Liver (tissue), 3 donors: ENCODE measurements around the gene FFAR1.

Experiments used
- EGR1 ChIP-seq, 2 donors: IDR thresholded peaks; 2 replicates each; pipeline ENCODE4 v1.6.1; 2016 to 2018; ENCODE audit warnings: antibody characterized with exemption in 2 of 2, low read depth in 2 of 2
- GABPA ChIP-seq, 2 donors: IDR thresholded peaks in 1 of 2; conservative IDR thresholded peaks in 1 of 2; 2 replicates each; pipeline ENCODE4 v1.6.1; 2016; ENCODE audit warnings: antibody characterized with exemption in 2 of 2, mild to moderate bottlenecking in 1 of 2, moderate library complexity in 1 of 2
- JUND ChIP-seq, 2 donors: IDR thresholded peaks; 2 replicates each; pipeline ENCODE4 v1.6.1; 2016; ENCODE audit warnings: antibody characterized with exemption in 2 of 2
- NR2F2 ChIP-seq: IDR thresholded peaks from 2 replicates; pipeline ENCODE4 v1.6.1; 2016; ENCODE audit warnings: antibody characterized with exemption
- RAD21 ChIP-seq, 2 donors: IDR thresholded peaks; 2 replicates each; pipeline ENCODE4 v1.6.1; 2016; ENCODE audit warnings: antibody characterized with exemption in 2 of 2, mild to moderate bottlenecking in 2 of 2
- REST ChIP-seq: IDR thresholded peaks from 2 replicates; pipeline ENCODE4 v1.6.1; 2016; ENCODE audit warnings: antibody characterized with exemption, mild to moderate bottlenecking
- RXRA ChIP-seq, 2 donors: IDR thresholded peaks; 2 replicates each; pipeline ENCODE4 v1.6.1; 2017 to 2018; ENCODE audit warnings: antibody characterized with exemption in 2 of 2, mild to moderate bottlenecking in 1 of 2
- TAF1 ChIP-seq: conservative IDR thresholded peaks from 2 replicates; pipeline ENCODE4 v1.6.1; 2016; ENCODE audit warnings: antibody characterized with exemption, mild to moderate bottlenecking
- TF ChIP-seq, protein P1 (sequence below): fragments of 150-350 bp; IDR thresholded peaks from 2 replicates; pipeline ENCODE4 v1.5.1; 2017; ENCODE audit warnings: improper control_type of control experiment, low read depth, low read length; ENCODE audit not compliant: missing input control
- TF ChIP-seq, protein P2 (sequence below): IDR thresholded peaks from 2 replicates; pipeline ENCODE4 v1.6.1; 2016; ENCODE audit warnings: antibody characterized with exemption
- donor health status: healthy.
- donor health status: healthy.

GRCh38 chr19:35298561-35298972 lies 49.1 kb upstream of the FFAR1 start:
- TF ChIP-seq, protein P1, sequence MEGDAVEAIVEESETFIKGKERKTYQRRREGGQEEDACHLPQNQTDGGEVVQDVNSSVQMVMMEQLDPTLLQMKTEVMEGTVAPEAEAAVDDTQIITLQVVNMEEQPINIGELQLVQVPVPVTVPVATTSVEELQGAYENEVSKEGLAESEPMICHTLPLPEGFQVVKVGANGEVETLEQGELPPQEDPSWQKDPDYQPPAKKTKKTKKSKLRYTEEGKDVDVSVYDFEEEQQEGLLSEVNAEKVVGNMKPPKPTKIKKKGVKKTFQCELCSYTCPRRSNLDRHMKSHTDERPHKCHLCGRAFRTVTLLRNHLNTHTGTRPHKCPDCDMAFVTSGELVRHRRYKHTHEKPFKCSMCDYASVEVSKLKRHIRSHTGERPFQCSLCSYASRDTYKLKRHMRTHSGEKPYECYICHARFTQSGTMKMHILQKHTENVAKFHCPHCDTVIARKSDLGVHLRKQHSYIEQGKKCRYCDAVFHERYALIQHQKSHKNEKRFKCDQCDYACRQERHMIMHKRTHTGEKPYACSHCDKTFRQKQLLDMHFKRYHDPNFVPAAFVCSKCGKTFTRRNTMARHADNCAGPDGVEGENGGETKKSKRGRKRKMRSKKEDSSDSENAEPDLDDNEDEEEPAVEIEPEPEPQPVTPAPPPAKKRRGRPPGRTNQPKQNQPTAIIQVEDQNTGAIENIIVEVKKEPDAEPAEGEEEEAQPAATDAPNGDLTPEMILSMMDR = no peak
- no peak for TF ChIP-seq RXRA (IDR thresholded peaks at IDR 0.05)
- TF ChIP-seq, protein P2, sequence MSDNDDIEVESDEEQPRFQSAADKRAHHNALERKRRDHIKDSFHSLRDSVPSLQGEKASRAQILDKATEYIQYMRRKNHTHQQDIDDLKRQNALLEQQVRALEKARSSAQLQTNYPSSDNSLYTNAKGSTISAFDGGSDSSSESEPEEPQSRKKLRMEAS = no peak
- no peak for TF ChIP-seq RAD21 (IDR thresholded peaks at IDR 0.05)
- TF ChIP-seq REST = no peak
- no peak for TF ChIP-seq NR2F2
- TF ChIP-seq GABPA (IDR thresholded peaks at IDR 0.05 in 1 of 2, conservative IDR thresholded peaks at IDR 0.05 in 1 of 2) = no peak
- no peak for TF ChIP-seq EGR1 (IDR thresholded peaks at IDR 0.05; ENCODE audit: low read depth in 2 of 2)
- no peak for TF ChIP-seq TAF1
- TF ChIP-seq JUND (IDR thresholded peaks at IDR 0.05) = no peak
